Measurements from ENCODE around the gene SLC17A4. TPM values are rescaled to one million over a fixed set of nuclear protein-coding genes. Genes with fewer than 3 reads are reported as not detected.

The SLC17A4 gene
- total and polyA plus RNA-seq, 2 donors from 2014 or later: 0.88 to 1.8 TPM

DNA sequence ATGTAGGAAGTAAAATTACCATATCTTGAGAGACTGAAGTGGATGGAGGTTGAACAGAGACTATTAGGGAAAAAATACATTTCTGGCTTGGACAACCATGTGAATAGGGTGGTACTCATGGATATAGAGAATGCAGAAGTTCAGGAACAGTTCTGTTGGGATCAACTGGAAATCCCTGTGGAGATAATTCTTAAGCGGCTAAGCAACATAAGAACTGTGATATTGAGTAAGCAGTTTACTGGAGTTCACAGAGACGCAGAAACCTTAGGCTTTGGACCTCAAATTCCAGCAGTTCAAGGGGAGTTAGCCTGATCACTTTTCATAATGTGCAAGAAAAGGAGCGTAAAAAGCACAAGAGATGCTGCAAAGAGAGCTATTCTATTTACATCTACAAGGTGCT is 23.6 kb upstream of the SLC17A4 start:
- Histone ChIP-seq H3K27me3 (ENCODE audit: control insufficient read depth, insufficient read depth, low read length) (no peaks in the 10 kb centered on the region), H3K4me1 (ENCODE audit: control insufficient read depth in 2 of 3, insufficient read depth in 2 of 3, low read depth in 1 of 3, low read length in 3 of 3) (no peaks in the 10 kb centered on the region), H3K27ac (ENCODE audit: low read depth in 2 of 2, low read length in 2 of 2) (no peak overlapping the region), H3K9me3 (ENCODE audit: control insufficient read depth in 2 of 3, insufficient read depth in 1 of 3, low read length in 3 of 3) (no peaks in the 10 kb centered on the region), H3K4me3 (ENCODE audit: low read length in 3 of 3) (no peak overlapping the region), H3K36me3 (ENCODE audit: control insufficient read depth in 2 of 3, insufficient read depth in 3 of 3, low read length in 3 of 3) (no peaks in the 10 kb centered on the region), H3K9ac (ENCODE audit: low read length in 3 of 3) (no peak overlapping the region)
- TF ChIP-seq, protein P1, sequence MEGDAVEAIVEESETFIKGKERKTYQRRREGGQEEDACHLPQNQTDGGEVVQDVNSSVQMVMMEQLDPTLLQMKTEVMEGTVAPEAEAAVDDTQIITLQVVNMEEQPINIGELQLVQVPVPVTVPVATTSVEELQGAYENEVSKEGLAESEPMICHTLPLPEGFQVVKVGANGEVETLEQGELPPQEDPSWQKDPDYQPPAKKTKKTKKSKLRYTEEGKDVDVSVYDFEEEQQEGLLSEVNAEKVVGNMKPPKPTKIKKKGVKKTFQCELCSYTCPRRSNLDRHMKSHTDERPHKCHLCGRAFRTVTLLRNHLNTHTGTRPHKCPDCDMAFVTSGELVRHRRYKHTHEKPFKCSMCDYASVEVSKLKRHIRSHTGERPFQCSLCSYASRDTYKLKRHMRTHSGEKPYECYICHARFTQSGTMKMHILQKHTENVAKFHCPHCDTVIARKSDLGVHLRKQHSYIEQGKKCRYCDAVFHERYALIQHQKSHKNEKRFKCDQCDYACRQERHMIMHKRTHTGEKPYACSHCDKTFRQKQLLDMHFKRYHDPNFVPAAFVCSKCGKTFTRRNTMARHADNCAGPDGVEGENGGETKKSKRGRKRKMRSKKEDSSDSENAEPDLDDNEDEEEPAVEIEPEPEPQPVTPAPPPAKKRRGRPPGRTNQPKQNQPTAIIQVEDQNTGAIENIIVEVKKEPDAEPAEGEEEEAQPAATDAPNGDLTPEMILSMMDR (IDR thresholded peaks at IDR 0.05; ENCODE audit: borderline replicate concordance, extremely low read depth, insufficient read depth): no peak
- DNase-seq: no peak
- intact Hi-C loops (cut with DNase I): no loop called here
- FAIRE-seq: no peak

DNA sequence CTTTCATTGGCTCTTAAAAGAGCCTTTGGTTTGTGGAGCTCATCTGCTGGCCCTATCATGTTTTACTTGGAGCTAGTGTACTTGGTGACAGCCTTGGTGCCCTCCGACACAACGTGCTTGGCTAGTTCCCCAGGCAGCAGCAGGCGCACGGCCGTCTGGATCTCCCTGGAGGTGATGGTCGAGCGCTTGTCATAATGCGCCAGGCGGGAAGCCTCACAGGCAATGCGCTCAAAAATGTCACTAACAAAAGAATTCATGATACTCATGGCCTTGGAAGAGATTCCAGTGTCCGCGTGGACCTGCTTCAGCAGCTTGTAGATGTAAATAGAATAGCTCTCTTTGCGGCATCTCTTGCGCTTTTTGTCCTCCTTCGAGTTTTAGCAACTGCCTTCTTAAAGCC is 22.8 kb upstream of the SLC17A4 start:
- no peak overlapping the region for H3K4me3 ChIP-seq (ENCODE audit: low read length in 3 of 3)
- TF ChIP-seq, protein P1 (IDR thresholded peaks at IDR 0.05; ENCODE audit: borderline replicate concordance, extremely low read depth, insufficient read depth): no peak
- FAIRE-seq (no peak), DNase-seq (no peak)
- intact Hi-C loops (cut with DNase I): no loop called here
- no peaks in the 10 kb centered on the region for H3K27me3 ChIP-seq (ENCODE audit: control insufficient read depth, insufficient read depth, low read length)
- no peaks in the 10 kb centered on the region for H3K4me1 ChIP-seq (ENCODE audit: control insufficient read depth in 2 of 3, insufficient read depth in 2 of 3, low read depth in 1 of 3, low read length in 3 of 3)
- no peaks in the 10 kb centered on the region for H3K36me3 ChIP-seq (ENCODE audit: control insufficient read depth in 2 of 3, insufficient read depth in 3 of 3, low read length in 3 of 3)
- no peak overlapping the region for H3K9ac ChIP-seq (ENCODE audit: low read length in 3 of 3)
- H3K9me3 ChIP-seq (ENCODE audit: control insufficient read depth in 2 of 3, insufficient read depth in 1 of 3, low read length in 3 of 3): no peaks in the 10 kb centered on the region
- no peak overlapping the region for H3K27ac ChIP-seq (ENCODE audit: low read depth in 2 of 2, low read length in 2 of 2)

GRCh38 chr6:25732468-25733198 is 21.9 kb upstream of the SLC17A4 start:
- no peak for FAIRE-seq
- DNase-seq: no peak
- intact Hi-C loops (cut with DNase I): no loop called here
- no peaks in the 10 kb centered on the region for H3K36me3 ChIP-seq (ENCODE audit: control insufficient read depth in 2 of 3, insufficient read depth in 3 of 3, low read length in 3 of 3)
- no peak overlapping the region for H3K27ac ChIP-seq (ENCODE audit: low read depth in 2 of 2, low read length in 2 of 2)
- peaks cover 0 to 6% (median 0%) of the 10 kb centered on the region in 3 donors for H3K9me3 ChIP-seq (ENCODE audit: control insufficient read depth in 2 of 3, insufficient read depth in 1 of 3, low read length in 3 of 3)
- H3K27me3 ChIP-seq (ENCODE audit: control insufficient read depth, insufficient read depth, low read length): no peaks in the 10 kb centered on the region
- TF ChIP-seq, protein P1 (IDR thresholded peaks at IDR 0.05; ENCODE audit: borderline replicate concordance, extremely low read depth, insufficient read depth): no peak
- no peak overlapping the region for H3K4me3 ChIP-seq (ENCODE audit: low read length in 3 of 3)
- H3K4me1 ChIP-seq (ENCODE audit: control insufficient read depth in 2 of 3, insufficient read depth in 2 of 3, low read depth in 1 of 3, low read length in 3 of 3): no peaks in the 10 kb centered on the region
- no peak overlapping the region for H3K9ac ChIP-seq (ENCODE audit: low read length in 3 of 3)
